Measurements from ENCODE around the gene RASA3. TPM values are rescaled to one million over a fixed set of nuclear protein-coding genes. Genes with fewer than 3 reads are reported as not detected.
"Not testable (repeated sequence)": the region's sequence is repeated elsewhere in the genome, so short reads cannot be mapped to it uniquely, and the experiment has no call there.

Gene RASA3
- polyA plus RNA-seq, 4 donors = 10.0 to 14.5 (median 12.6) TPM

GRCh38 chr13:114143806-114144605, 11.6 kb upstream of the RASA3 start:
- no peak for DNase-seq (ENCODE audit: low read depth in 4 of 4, low spot score in 3 of 4)

GRCh38 chr13:114142640-114143490, 10.4 kb upstream of the RASA3 start:
- DNase-seq (ENCODE audit: low read depth in 4 of 4, low spot score in 3 of 4) = no peak

GRCh38 chr13:114142137-114142550, 9.7 kb upstream of the RASA3 start:
- DNase-seq (ENCODE audit: low read depth in 4 of 4, low spot score in 3 of 4) = no peak

- no peak for DNase-seq (ENCODE audit: low read depth in 4 of 4, low spot score in 3 of 4)
Measured at GRCh38 chr13:114141261-114141996, 9.0 kb upstream of the RASA3 start.

GRCh38 chr13:114140906-114141250, 8.5 kb upstream of the RASA3 start:
- no peak for DNase-seq (ENCODE audit: low read depth in 4 of 4, low spot score in 3 of 4)

- DNase-seq (ENCODE audit: low read depth in 4 of 4, low spot score in 3 of 4) = no peak
Measured at GRCh38 chr13:114140131-114140905, 7.9 kb upstream of the RASA3 start.

GRCh38 chr13:114136576-114136975, 4.2 kb upstream of the RASA3 start:
- DNase-seq (ENCODE audit: low read depth in 4 of 4, low spot score in 3 of 4) = no peak

- no peak for DNase-seq (ENCODE audit: low read depth in 4 of 4, low spot score in 3 of 4)
Measured at GRCh38 chr13:114135731-114136171, 3.3 kb upstream of the RASA3 start.

- no peak for DNase-seq (ENCODE audit: low read depth in 4 of 4, low spot score in 3 of 4)
Measured at GRCh38 chr13:114134944-114135610, 2.7 kb upstream of the RASA3 start.

GRCh38 chr13:114134111-114134943, 1.9 kb upstream of the RASA3 start:
- no peak for DNase-seq (ENCODE audit: low read depth in 4 of 4, low spot score in 3 of 4)

- DNase-seq (ENCODE audit: low read depth in 4 of 4, low spot score in 3 of 4) = not testable (repeated sequence)
Measured at GRCh38 chr13:114133552-114133951, 1.1 kb upstream of the RASA3 start.

- not testable (repeated sequence) for DNase-seq (ENCODE audit: low read depth in 4 of 4, low spot score in 3 of 4)
Measured at GRCh38 chr13:114133126-114133525, 703 bp upstream of the RASA3 start.

- no peak for DNase-seq (ENCODE audit: low read depth in 4 of 4, low spot score in 3 of 4)
Measured at GRCh38 chr13:114131583-114132418, 622 bp downstream of the RASA3 start.

- DNase-seq (ENCODE audit: low read depth in 4 of 4, low spot score in 3 of 4) = no peak
Measured at GRCh38 chr13:114130837-114131582, 1.4 kb downstream of the RASA3 start.

- DNase-seq (ENCODE audit: low read depth in 4 of 4, low spot score in 3 of 4) = no peak
Measured at GRCh38 chr13:114130131-114130836, 2.1 kb downstream of the RASA3 start.

GRCh38 chr13:114129649-114130062, 2.8 kb downstream of the RASA3 start:
- DNase-seq (ENCODE audit: low read depth in 4 of 4, low spot score in 3 of 4) = no peak
